HPDE6-E6E7 (cell line): ENCODE results near the gene GRAPL.
"Not testable (repeated sequence)": the region's sequence is repeated elsewhere in the genome, so short reads cannot be mapped to it uniquely, and the experiment has no call there.

Experiments
- DNase-seq: peaks from one replicate; pipeline ENCODE4 v3.0.0; 2011; ENCODE audit warnings: missing footprints; ENCODE audit errors: extremely low spot score

GRAPL gene

DNA sequence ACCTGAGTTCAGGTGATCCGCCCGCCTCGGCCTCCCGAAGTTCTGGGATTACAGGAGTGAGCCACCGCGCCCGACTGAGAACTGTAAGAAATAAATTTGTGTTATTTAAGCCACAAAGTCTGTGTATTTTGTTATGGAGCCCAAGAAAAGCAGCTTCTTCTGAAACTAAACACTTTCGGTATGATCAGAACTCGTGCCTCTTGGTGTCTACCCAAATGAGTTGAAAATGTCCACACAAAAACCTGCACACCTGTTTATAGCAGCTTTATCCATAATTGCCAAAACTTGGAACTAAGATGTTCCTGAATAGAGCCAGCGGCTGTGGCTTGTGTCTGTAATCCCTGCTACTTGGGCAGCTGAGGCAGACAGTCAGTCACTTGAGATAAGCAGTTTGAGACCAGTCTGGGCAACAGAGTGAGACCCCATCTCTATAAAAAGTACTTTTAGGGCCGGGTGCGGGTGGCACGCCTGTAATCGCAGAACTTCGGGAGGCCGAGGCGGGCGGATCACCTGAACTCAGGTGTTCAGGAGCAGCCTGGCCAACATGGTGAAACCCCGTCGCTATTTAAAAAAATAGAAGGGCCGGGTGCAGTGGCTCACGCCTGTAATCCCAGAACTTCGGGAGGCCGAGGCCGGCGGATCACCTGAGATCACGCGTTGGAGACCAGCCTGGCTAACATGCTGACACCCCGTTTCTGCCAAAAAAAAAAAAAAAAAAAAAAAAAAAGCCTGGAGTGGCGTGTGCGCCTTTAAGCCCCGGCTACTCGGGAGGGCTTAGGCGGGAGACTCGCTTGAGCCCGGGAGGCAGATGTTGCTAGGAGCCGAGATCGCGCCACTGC is 61.7 kb downstream of the GRAPL start:
- DNase-seq: not testable (repeated sequence)

DNA sequence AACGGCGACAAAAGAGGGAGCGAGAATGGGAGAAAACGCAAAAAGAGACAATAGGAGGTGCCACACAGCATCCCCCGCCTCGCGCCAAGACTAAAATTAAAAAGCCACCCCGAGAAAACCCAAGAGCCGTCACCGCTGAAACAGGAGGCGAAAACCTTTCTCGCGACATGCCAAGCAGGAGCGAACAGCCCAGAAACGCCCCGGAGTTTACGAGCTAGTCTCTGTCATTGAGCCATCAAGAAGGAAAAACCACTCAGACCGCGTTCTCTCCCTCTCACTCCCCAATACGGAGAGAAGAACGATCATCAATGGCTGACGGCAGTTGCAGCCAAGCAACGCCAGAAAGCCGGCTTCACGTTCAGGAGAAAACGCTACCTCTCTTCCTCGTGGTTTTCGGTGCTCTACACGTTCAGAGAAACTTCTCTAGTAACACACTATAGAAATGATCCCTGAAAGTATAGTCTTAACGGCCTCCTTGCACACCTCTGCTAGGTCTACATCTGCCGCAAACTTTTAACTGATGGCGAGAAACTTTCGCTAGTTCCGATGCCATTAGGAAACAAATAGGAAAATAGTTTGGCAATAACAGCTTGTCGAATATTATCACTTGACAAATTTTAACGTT is 62.5 kb downstream of the GRAPL start:
- not testable (repeated sequence) for DNase-seq

DNA sequence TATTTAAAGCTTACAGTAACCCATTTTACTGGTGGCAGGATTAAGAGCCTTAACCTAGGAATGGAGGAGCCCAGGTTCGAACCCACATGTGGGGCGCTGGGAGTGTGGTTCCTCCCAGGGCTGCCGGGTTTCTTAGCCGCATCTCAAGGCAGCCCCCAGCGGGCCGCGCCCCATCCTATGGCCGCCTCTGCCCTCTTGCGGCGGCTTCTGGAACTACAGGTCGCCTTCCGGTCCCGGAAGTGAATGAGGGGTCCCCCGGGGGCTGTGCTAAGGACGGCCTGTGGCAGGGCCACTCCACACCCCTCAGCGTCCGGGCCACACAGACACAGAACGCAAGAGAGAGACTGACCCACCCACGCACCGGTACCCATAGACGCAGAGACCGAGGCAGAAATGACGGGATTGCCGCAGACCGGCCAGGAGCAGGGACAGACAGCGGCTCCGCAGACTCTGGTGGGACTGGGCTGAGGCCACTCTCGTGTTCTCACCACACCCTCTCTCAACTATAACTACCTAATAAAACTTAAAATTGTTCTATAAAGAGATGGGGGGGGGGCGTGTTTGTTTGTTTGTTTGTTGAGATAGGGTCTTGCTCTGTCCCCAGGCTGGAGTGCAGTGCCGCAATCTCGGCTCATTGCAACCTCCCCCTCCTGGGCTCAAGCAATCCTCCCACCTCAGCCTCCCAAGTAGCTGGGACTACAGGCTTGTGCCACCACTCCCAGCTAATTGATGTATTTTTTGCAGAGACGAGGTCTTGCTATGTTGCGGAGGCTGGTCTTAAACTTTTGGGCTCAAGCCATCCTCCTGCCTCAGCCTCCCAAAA is 69.2 kb downstream of the GRAPL start:
- DNase-seq: not testable (repeated sequence)

DNA sequence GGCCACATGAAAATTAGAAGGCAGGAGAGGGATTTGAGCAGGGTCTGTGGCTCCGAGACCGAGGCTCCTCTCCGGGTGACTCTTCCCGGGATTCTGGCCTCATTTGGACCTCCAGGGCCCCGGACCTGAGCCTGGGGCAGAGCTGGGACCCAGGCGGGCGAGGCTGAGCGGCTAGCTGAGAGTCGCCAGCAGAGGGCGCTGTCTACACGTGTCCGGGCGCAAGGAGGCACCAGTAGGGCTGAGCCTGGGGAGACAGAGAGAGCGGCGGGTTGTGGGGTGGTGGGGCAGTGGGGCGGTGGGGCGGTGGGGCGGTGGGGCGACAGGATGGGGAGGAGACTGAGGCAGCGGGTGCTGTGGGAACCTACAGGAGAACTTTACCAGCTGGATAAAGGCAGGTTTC is 75.1 kb downstream of the GRAPL start:
- not testable (repeated sequence) for DNase-seq

DNA sequence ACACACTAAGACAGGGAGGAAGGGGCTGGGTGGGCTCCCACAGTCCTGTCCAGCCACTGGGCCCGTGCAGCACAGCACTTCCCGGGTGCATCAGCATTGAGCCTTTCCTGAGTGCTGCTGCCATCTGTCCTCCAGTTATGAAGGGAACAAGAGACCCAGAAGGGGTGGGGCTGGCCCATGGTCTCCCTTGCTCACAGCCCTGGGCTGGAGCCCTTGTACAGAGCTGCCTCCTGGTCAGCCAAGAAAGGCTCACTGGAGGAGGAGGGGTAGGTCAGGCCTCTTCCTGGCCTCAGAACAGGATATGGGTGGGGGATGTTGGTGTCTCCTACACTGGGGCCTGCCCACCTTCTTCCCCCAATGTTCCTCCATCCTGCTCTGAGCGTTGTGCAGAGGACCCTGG is 76.0 kb downstream of the GRAPL start:
- not testable (repeated sequence) for DNase-seq
